SK-MEL-5 (cell line): ENCODE measurements around the gene RGS6. TPM values are rescaled to one million over a fixed set of nuclear protein-coding genes. Genes with fewer than 3 reads are reported as not detected.
A peak's percentile ranks its signal among the peaks of the same experiment; 100 is the strongest.

ENCODE experiments used
- DNase-seq: peaks from one replicate; pipeline ENCODE4 v3.0.0-alpha.2; 2016; ENCODE audit warnings: low read depth, low spot score
- in situ Hi-C: cut with HindIII; loops from 2 replicates; pipeline ENCODE4 v1.10.0; 2016; ENCODE audit warnings: low sequenced_read_pairs, high pct_unique_total_duplicates, low pct_unique_long_range_greater_than_20kb
- total RNA-seq: library from RNA; depleted of rRNA; stranded (reverse); fragments of >200 nt; shearing (Covaris generic); gene quantifications from 2 replicates; pipeline ENCODE4 v1.2.3, GENCODE V29; 2014

RGS6 gene
- total RNA-seq, 1 experiment from 2014 or later, result not detected

DNA sequence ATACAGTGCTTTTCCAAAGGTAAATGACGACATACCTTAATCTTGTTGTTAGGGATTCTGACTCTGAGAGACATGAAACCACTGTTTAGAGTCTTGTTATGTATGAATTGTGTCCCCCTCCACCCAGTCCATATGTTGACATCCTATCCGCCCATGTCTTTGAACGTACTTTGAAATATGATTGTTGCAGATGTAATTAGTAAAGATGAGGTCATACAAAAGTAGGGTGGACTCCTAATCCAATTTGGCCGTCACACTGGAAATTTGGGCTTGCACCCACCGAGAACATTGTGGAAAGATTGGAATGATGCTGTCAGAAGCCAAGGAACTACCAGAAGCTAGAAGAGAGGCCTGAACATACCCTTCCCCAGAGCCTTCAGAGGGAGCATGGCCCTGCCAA, 62.2 kb downstream of the RGS6 start:
- DNase-seq, result no peak
- in situ Hi-C loops, result no loop called here

DNA sequence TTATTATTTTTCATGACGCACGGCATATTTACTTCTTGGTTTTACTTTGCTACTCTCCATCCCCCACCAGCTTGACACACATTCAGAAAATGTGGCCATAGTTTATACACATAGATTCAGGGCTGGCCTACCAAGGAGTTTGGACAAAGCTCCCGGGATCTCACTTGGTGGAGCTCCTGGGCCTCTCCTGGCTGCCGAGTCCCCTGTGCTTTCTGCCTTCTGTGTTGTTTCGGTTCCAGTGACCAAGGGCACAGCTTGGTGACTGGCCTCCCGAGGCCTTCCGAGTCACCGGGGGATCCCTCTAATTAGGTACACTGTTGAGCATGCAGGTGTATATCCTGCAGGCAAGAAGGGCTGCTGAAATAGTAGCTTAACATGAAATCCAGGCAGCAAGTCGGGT, 63.5 kb downstream of the RGS6 start:
- in situ Hi-C loops, result no loop called here
- DNase-seq, result no peak

DNA sequence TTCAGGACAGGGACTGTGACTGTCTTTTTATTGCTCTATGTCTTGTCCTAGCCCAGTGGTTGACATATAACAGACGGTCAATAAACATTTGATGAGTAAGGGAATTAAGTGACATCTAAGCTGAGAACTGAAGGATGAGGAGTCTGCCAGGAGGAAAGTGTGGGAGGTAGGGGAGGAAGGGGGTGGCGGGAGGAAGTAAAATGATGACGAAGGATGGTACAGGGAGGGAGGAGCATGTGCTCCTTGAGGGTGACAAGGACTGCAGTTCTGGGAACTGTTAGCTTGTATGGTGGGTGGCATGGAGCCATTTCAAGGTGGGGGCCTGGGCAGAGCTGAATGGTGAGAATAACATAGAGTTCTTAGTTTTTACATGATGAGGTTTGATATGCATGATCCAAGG, 64.4 kb downstream of the RGS6 start:
- DNase-seq, result no peak
- in situ Hi-C loops, result no loop called here

DNA sequence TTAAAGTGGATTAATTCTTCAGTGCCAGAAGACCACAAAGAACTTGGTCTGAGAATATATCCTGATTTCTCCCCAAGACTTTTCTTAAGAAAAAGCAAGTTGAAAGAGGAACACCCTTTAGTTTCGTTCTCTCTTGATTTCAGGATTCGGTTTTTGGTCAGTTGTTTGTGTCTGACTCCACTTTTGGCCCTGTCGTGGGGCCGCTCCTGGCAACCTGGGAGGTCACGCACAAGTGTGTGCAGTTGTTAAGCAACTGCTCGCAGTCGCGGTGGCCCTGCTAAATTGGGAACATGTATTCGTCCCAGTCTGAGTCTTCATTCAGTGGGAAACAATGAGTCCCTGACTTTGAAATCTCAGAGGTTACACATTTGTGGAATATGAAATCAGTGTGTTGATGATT, 68.7 kb downstream of the RGS6 start:
- DNase-seq, result no peak
- in situ Hi-C loops, result no loop called here

DNA sequence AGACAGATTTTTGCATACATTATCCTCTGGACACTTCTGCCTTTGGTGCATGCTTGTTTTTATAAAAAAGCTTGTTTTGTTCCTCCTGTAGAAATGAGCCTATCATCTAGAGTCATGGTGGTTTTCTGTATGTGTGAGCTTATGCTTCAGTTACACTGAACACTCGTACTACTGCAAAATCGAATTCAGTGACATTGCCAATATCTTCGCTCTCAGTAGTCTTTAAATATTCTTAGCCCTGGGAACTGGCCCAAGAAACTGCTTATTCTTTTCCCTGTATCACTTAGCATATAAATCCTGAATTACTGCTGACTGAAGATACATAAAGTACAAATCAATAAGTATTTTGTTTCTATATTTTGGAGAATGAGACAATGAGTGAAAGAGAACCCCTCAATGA, 70.5 kb downstream of the RGS6 start:
- in situ Hi-C loops, result no loop called here
- no peak for DNase-seq

DNA sequence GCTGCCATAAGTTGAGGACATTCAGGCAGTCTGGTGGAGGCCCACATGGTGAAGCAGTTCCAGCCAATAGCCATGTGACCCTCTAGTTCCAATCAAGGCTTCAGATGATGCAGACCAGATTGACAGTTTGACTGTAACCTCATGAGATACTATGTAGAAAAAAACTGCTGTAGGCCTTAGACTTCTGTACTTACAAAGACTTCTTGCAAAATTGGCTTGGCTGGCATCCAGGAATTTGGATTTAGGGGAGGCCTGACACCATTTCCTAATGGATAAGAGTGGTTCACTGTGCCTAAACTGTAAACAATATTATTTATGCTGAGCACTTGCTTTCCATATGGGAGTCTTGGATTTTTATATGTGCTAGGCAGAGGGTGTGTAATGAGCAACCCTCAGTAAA, 76.4 kb downstream of the RGS6 start:
- peak; percentile 1 for DNase-seq
- in situ Hi-C loops, result no loop called here

DNA sequence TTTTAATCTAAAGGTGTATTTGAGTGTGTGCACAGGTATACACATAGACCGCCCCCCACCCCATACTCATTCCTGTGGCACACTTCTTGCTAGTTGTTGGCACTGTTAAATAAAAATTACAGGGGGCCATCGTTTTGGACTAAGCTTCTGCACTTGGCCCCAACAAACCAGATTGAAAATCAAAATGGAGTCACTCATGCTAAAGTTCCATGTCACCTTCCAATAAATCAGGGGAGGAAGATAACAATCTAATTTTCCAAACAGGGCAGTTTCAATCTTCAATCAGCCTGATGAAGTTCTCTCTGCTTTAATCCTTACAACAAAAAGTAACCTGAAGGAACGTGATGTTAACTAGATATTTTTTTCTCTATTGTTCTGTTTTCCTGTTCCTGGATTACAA, 78.2 kb downstream of the RGS6 start:
- in situ Hi-C loops, result no loop called here
- no peak for DNase-seq

DNA sequence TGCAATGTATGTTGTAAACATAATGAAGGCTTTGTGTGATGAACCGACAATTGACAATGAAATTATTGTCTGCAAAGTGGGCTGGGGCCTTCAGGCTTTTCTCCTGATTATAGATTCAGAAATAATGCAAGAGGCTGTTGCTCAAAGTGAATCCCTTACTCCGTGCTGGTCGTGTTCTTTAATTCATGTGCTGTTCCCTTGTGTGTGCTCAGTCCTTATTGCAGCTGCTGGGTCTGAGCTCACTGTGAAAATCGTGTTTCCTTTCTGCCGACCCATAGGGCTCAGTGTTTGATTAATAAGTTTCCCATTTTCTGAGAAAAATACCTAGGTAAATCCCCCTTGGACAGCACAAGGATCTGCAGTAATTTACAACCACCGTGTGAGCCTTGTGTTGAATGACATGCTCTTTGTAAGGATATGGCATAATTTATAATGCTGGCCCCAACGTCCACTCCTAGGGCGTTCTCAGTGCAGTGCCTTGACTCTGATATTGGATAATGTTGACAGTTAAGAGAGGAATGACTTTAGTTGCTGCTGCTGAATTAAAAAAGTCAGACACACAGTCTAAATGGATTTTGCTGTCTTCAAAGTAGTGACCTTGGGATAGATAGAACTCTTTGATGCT, 81.6 kb downstream of the RGS6 start:
- in situ Hi-C loops, result no loop called here
- DNase-seq, result peak; percentile 86

DNA sequence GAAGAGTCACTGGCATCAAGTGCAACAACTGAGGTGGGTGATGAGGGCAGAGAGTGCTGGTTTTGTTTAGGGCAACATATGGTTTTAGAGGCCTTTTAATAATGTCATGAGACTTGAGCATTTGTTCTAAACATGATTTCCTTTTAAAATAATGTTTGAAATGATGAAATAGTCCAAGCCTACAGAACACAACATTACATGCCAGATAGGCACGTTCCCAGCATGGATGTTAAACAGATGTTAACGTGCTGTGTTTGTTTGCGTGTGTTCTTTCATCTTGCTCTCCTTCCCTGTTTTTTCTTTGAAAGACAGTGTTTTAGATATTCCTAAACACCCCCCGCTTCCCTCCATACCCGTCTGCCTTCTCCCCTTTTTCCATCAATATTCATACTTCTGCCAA, 82.3 kb downstream of the RGS6 start:
- in situ Hi-C loops, result no loop called here
- no peak for DNase-seq

DNA sequence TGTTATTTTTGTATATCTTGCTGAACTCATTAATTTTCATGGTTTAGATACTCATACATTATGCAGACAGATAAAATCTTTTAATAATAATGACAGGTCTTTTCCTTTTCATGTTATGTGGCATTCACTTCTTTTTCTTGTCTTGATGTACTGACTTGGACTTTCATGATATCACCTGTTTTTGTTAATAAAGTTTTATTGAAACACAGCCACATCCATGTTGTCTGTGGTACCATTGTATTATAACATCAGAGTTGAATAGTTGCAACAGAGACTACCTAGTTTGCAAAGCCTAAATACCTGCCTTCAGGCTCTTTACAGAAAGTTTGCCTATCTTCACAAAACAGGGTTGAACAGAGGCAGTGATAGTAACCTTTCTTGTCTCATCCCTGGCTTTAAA, 85.1 kb downstream of the RGS6 start:
- DNase-seq, result no peak
- in situ Hi-C loops, result no loop called here

DNA sequence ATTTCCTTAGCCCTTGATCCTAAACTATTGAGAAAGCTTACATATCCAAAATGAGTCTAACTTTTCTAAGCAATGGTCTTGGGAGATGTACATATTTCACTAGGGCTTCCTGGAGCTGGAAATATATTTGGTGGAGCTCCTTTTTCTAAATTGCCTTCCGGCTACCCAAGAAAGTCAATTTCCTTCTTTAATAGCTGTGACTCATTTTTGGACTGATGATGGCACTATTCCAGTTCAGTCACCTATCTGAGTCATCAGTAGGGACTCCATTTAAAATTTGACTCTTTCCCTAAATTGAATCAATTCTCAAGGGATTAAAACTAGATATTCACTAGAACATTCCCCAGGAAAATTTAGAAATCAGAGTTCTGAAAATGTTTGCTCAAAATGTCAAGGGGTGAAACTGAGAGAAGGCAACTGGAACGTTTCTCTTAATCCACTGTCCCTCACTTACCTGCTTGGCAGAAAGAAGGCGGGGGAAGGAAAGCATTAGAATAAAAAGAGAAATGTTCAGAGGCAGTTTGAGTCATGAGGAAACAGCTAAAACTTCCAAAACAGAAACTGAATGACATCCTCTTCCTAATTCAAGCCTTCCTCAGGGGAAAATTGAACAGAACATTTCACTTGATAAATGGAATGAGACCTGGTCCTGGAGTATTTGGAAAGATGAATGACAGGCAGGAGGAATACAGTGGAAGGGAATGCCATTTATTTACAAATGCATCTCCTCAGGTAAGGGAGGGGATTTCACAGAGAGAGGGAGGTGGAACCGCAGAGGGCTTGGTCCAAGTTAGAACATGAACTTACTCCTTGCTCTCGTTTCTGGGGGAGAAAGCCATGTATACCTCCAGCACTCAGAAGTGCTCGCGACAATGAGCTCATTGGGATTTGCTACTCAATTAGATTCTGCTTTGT, 91.2 kb downstream of the RGS6 start:
- DNase-seq, result peak; percentile 33
- in situ Hi-C loops, result no loop called here

DNA sequence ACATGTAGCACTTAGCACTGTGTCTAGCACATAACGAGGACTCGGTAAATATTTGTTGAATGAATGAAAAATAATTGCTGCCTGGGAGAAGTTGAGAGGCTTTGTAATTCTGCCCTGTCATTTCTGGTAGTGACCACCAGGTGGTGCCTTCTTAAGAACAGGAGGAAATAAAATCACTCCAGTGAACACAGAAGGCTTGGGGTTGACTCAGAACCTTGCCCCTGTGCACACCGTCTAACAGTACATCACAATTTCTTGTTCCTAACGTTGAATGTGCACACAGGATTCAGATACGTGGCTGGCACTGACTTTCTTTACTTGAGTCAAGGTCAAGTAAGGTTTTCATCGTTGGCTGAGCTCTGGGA, 91.8 kb downstream of the RGS6 start:
- in situ Hi-C loops, result no loop called here
- peak; percentile 70 for DNase-seq

DNA sequence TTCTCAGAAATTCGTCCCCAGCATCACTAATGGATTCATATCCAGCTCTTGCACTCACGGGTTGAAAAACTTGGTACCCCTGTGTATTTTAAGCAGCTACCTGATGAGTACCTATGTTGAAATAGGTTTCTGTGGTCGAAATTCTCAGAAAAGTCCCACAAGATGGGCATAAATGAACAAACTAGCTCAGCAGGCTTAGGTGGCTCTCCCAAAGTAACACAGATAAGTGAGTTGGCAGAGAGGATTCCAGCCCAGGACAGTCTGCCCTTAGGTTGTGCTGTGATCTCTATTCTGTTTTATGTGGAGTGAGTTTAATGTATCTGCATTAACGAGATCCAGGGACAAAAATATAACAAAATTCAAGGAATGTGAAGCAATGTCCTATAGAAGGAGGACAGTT, 92.3 kb downstream of the RGS6 start:
- DNase-seq, result no peak
- in situ Hi-C loops, result no loop called here

DNA sequence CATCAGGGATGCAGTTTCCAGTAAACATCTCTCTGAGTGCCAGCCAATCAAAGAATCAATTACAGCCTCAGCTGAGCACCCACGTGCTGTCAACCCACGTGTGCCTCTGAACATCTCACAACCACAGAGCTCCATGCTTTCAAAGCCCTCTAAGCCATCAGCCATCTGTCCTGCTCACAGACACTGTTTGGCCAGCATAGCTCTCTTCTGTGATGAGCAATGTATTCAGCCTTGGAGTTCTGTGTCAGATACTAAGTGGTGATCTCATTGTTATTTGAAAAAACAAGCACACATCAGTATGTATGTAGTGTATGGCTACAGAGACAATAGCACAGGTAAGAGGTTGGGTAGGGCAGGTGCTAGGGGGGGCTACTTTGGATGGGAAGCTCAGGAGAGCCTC, 94.3 kb downstream of the RGS6 start:
- in situ Hi-C loops, result no loop called here
- no peak for DNase-seq

DNA sequence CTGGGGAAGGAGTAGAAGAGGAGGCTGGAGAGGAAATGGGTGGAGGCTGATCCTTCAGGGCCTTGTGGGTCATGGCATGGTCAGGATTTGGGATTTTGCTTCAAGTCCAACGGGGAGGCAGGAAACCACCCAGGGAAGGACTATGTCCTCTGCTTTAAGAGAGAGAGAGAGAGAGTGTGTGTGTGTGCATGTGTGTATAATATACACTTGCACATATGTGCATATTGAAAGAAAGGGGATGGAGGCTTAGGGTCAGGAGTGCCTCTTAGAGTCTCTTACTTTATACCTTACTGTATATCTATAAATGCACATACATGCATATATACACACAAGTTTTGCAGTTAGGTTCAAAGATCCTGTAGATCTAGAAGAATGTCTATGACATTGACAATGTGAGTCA, 94.8 kb downstream of the RGS6 start:
- in situ Hi-C loops, result no loop called here
- DNase-seq, result no peak

DNA sequence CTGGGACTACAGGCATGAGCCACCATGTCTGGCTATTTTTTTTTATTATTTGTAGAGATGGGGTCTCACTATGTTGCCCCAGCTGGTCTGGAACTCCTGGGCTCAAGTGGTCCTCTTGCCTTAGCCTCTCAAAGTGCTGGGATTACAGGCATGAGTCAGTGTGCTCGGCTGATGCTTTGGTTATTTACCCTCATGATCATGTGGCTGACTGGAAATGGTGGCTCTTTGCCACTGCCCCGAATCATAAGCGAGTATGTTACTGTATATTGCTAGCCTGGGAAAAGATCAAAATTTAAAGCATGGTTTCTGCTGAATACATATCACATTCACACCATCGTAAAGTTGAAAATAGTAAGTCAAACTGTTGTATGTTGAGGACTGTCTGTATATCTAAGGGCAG, 101.1 kb downstream of the RGS6 start:
- in situ Hi-C loops, result no loop called here
- DNase-seq, result no peak

DNA sequence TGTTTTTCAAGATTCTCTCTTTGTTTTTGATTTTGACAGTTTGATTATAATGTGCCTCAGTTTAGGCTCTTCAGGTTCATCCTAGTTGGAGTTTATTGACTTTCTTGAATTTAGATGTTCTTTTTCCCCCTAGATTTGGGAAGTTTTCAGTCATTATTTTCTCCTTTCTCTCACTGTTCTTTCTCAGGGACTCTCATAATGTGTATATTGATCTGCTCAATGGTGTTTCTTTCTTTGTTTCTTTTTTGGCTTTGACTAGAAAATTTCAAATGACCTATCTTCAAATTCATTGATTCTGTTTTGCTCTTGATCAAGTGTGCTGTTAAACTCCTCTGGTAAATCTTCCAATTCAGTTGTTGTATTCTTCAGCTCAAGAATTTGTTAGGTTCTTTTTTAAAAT, 108.3 kb downstream of the RGS6 start:
- in situ Hi-C loops, result no loop called here
- DNase-seq, result no peak

DNA sequence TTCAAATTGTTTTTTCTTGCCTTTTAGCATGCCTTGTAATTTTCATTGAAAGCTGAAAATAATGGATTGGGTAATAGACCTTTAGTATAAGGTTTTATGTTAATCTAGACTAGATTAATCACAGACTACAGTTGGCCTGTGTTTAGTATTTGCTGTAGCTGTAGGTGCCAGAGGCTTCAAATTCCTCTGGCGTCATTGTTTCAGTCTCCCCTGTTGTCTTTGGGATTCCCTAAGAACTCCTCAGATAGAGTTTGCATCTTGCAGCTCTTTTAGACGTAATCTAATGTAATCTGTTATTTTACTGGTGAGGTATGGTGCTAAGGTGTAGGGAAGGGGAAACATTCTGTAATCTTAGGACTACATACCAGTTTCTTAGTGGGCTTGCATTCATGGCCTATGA, 113.0 kb downstream of the RGS6 start:
- in situ Hi-C loops, result no loop called here
- DNase-seq, result no peak

DNA sequence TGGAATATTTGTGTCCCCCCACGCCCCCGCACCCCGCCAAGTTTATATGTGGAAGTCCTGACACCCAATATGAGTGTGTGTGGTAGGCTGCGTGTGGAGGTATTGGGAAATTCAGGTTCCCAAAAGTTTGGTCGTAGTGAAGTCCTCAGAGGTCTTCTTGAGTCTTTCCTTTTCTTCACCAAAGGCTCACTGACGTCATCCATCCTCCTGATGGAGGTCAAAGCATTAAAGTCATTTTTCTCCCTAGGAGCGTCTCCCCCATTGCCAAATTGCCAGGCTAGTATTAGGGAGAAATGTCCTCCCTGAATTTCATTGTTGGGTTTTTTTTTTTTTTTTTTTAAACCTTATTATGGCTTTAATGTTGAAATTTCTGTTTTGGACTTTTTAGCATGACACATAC, 113.7 kb downstream of the RGS6 start:
- in situ Hi-C loops, result no loop called here
- no peak for DNase-seq
